A549 (cell line): ENCODE data around the gene PSAPL1. TPM values are rescaled to one million over a fixed set of nuclear protein-coding genes. Genes with fewer than 3 reads are reported as not detected.
A peak's percentile ranks its signal among the peaks of the same experiment; 100 is the strongest.

Source experiments
- ATAC-seq, 2 experiments: fragments of 200-7000 bp in 1 of 2; fragments of >200 bp in 1 of 2; cut with Nextera tagmentation in 1 of 2; cut with Tn5 transposase in 1 of 2; 3 replicates each; pipeline versions ENCODE4 v1.8.0 to v1.9.1; 2018 to 2020; ENCODE audit warnings: mild to moderate bottlenecking in 1 of 2, moderate library complexity in 1 of 2
- CTCF ChIA-PET: fragments of 300-600 bp; sonication (Branson Sonifier 250); formaldehyde crosslinking; extraction: SDS; loops from one replicate; lab custom pipeline; 2021; ENCODE audit warnings: antibody characterized with exemption, inconsistent platforms; lab: Yijun Ruan, JAX
- POLR2A ChIA-PET: fragments of 350-600 bp; formaldehyde crosslinking; extraction: SDS; loops from one replicate; lab custom pipeline; 2021; ENCODE audit warnings: antibody characterized with exemption, inconsistent platforms; lab: Yijun Ruan, JAX
- DNase-seq, 2 experiments: peaks; one replicate each; pipeline versions ENCODE4 v3.0.0 to v3.0.0-alpha.2; 2011 to 2016; ENCODE audit warnings: low read depth in 1 of 2, low spot score in 1 of 2
- FAIRE-seq: peaks from 2 replicates; lab custom pipeline; 2011; peaks lifted over from hg19 to GRCh38; lab: Jason Lieb, UNC
- H3K27ac ChIP-seq, 2 experiments: fragments of >200 bp; sonication (Bioruptor Twin); formaldehyde crosslinking; 3 replicates each; pipeline ENCODE4 v1.5.1; 2016 to 2017
- H3K4me1 ChIP-seq: fragments of >200 bp; sonication (Bioruptor Twin); formaldehyde crosslinking; 3 replicates; pipeline ENCODE4 v1.6.1; 2016
- H3K4me2 ChIP-seq: fragments of >200 bp; sonication (Bioruptor Twin); formaldehyde crosslinking; 3 replicates; pipeline ENCODE4 v1.6.1; 2016
- H3K4me3 ChIP-seq: fragments of >200 bp; sonication (Bioruptor Twin); formaldehyde crosslinking; 3 replicates; pipeline ENCODE4 v1.5.1; 2016
- H3K9me3 ChIP-seq: fragments of >200 bp; sonication (Bioruptor Twin); formaldehyde crosslinking; 3 replicates; pipeline ENCODE4 v1.6.1; 2016
- CHD2 ChIP-seq: fragments of 150-350 bp; IDR thresholded peaks from 2 replicates; pipeline ENCODE4 v1.6.1; 2014; ENCODE audit warnings: low read length; ENCODE audit not compliant: partially characterized antibody
- CHD4 ChIP-seq: fragments of 200-600 bp; sonication (generic); IDR thresholded peaks from 2 replicates; pipeline ENCODE4 v1.6.1; 2016; ENCODE audit warnings: antibody characterized with exemption, mild to moderate bottlenecking, borderline replicate concordance
- E2F6 ChIP-seq: IDR thresholded peaks from 2 replicates; pipeline ENCODE4 v1.6.1; 2012; ENCODE audit warnings: low read depth, borderline replicate concordance
- EHF ChIP-seq: fragments of 250-450 bp; sonication (Bioruptor Pico); IDR thresholded peaks from 2 replicates; pipeline ENCODE4 v1.5.0; 2020; ENCODE audit warnings: mild to moderate bottlenecking
- ESRRA ChIP-seq: fragments of 150-350 bp; IDR thresholded peaks from 2 replicates; pipeline ENCODE4 v1.6.1; 2014; ENCODE audit warnings: mild to moderate bottlenecking, low read length, borderline replicate concordance
- FOSB ChIP-seq: fragments of 250-450 bp; sonication (Bioruptor Pico); IDR thresholded peaks from 2 replicates; pipeline ENCODE4 v1.5.0; 2020; ENCODE audit warnings: mild to moderate bottlenecking, moderate library complexity
- FOXS1 ChIP-seq: fragments of 250-450 bp; sonication (Bioruptor Pico); IDR thresholded peaks from 2 replicates; pipeline ENCODE4 v1.5.0; 2020; ENCODE audit warnings: mild to moderate bottlenecking, moderate library complexity
- GATA3 ChIP-seq: IDR thresholded peaks from 2 replicates; pipeline ENCODE4 v1.6.1; 2012; ENCODE audit warnings: borderline replicate concordance
- HEYL ChIP-seq: fragments of 250-450 bp; sonication (Bioruptor Pico); IDR thresholded peaks from 2 replicates; pipeline ENCODE4 v1.8.0; 2021; ENCODE audit warnings: mild to moderate bottlenecking, moderate library complexity
- HMGXB4 ChIP-seq: fragments of 250-450 bp; sonication (Bioruptor Pico); IDR thresholded peaks from 2 replicates; pipeline ENCODE4 v1.5.0; 2021; ENCODE audit warnings: mild to moderate bottlenecking, moderate library complexity, borderline replicate concordance
- JUN ChIP-seq, 2 experiments: fragments of >200 bp; sonication (Bioruptor Twin); formaldehyde crosslinking; IDR thresholded peaks; 2 replicates in 1 of 2; 3 replicates in 1 of 2; pipeline ENCODE4 v1.6.1; 2016 to 2017
- KDM5A ChIP-seq: fragments of 200-600 bp; sonication (generic); IDR thresholded peaks from 2 replicates; pipeline ENCODE4 v1.6.1; 2016; ENCODE audit warnings: antibody characterized with exemption, mild to moderate bottlenecking
- MYC ChIP-seq: IDR thresholded peaks from 2 replicates; pipeline ENCODE4 v1.6.1; 2012; ENCODE audit warnings: mild to moderate bottlenecking, inconsistent platforms, low read length, improper control_type of control experiment, borderline replicate concordance
- RAD21 ChIP-seq, 2 experiments: fragments of >200 bp in 1 of 2; sonication (Bioruptor Twin) in 1 of 2; formaldehyde crosslinking in 1 of 2; IDR thresholded peaks in 1 of 2; conservative IDR thresholded peaks in 1 of 2; 2 replicates in 1 of 2; 3 replicates in 1 of 2; pipeline ENCODE4 v1.6.1; 2012 to 2018; ENCODE audit warnings: inconsistent platforms in 1 of 2
- RNF2 ChIP-seq: fragments of 200-600 bp; sonication (generic); IDR thresholded peaks from 2 replicates; pipeline ENCODE4 v1.6.1; 2016; ENCODE audit warnings: low read depth, mild to moderate bottlenecking, antibody characterized with exemption, moderate library complexity, borderline replicate concordance
- SMC3 ChIP-seq: fragments of >200 bp; sonication (Bioruptor Twin); formaldehyde crosslinking; IDR thresholded peaks from 3 replicates; pipeline ENCODE4 v1.6.1; 2018; ENCODE audit warnings: inconsistent platforms
- SREBF2 ChIP-seq: fragments of 450-650 bp; IDR thresholded peaks from 2 replicates; pipeline ENCODE4 v1.6.1; 2014; ENCODE audit warnings: mild to moderate bottlenecking, moderate library complexity
- TFCP2L1 ChIP-seq: fragments of 250-450 bp; sonication (Bioruptor Pico); IDR thresholded peaks from 2 replicates; pipeline ENCODE4 v1.5.0; 2021; ENCODE audit warnings: mild to moderate bottlenecking
- USF2 ChIP-seq: fragments of 450-650 bp; IDR thresholded peaks from 2 replicates; pipeline ENCODE4 v1.6.1; 2014; ENCODE audit warnings: antibody characterized with exemption
- ZC3H11A ChIP-seq: fragments of 450-650 bp; IDR thresholded peaks from 2 replicates; pipeline ENCODE4 v1.6.1; 2014; ENCODE audit warnings: antibody characterized with exemption, mild to moderate bottlenecking
- ZFP36 ChIP-seq: fragments of 450-650 bp; IDR thresholded peaks from 2 replicates; pipeline ENCODE4 v1.6.1; 2014; ENCODE audit warnings: borderline replicate concordance; ENCODE audit not compliant: partially characterized antibody
- ZNF302 ChIP-seq: fragments of 250-450 bp; sonication (Bioruptor Pico); IDR thresholded peaks from 2 replicates; pipeline ENCODE4 v1.9.0; 2021; ENCODE audit warnings: inconsistent platforms, mild to moderate bottlenecking, moderate library complexity
- WGBS: methylation state at CpG from one replicate; pipeline ENCODE4 v1.1.6; 2017; ENCODE audit errors: missing lambda C conversion rate; 5-methylcytosine and 5-hydroxymethylcytosine counted together
- polyA plus RNA-seq, 4 experiments: library from polyadenylated mRNA; depleted of rRNA in 3 of 4; stranded (reverse); fragments of >200 nt; fragmentation: RNase III in 1 of 4; extraction: RNeasy Plus Mini Kit Qiagen cat#74134 plus additional on column Dnase treatment in 1 of 4; gene quantifications; 2 replicates in 3 of 4; 3 replicates in 1 of 4; pipeline ENCODE4 v1.2.3, GENCODE V29; 2011 to 2017
- TF ChIP-seq, protein P1 (sequence below): IDR thresholded peaks from 2 replicates; pipeline ENCODE4 v1.6.1; 2012
- TF ChIP-seq, protein P2 (sequence below): fragments of 150-350 bp; IDR thresholded peaks from 2 replicates; pipeline ENCODE4 v1.6.1; 2014; ENCODE audit warnings: low read depth, mild to moderate bottlenecking, low read length

The PSAPL1 gene
- polyA plus RNA-seq, 2 of the 4 experiments (the other 2 are of a cell fraction), result 0.04 to 0.05 TPM

DNA sequence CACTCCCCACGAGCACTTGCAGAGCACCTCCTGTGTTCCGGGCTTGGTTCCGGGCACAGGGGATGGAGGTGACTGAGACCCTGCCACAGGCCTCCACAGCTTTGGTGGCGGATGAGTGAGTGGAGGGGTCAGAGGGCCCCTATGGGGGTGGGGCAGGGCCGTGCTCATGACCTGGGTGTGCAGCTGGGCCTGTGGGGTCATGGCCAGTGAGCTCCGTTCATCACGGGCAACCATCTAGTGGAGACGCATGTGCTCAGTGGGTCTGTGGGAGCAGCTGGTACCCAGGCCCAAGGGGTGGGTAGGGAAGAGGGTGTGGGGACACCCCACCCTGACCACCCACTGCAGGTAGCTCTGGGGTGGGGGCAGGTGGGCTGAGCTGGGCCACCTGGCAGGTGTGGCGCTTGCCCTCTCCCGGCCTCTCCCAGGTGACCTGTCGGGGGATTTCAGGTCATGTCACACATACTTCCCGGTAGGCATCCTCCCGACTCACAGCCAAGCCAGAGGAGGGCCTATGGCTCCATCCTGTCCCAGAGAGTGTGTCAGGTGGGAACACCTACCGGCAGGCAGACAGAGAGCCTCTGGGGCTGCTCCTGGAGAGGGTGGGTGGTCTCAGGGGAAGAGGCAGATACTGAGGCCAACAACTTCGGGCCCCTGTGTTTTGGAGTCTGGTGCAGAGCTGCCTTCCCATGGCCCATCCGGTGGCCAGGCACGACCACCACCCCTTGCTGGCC lies 3.6 kb downstream of the PSAPL1 start:
- no peak overlapping the region for H3K4me3 ChIP-seq
- TF ChIP-seq CHD2 (no peak), JUN (IDR thresholded peaks at IDR 0.05) (no peak)
- TF ChIP-seq, protein P1, sequence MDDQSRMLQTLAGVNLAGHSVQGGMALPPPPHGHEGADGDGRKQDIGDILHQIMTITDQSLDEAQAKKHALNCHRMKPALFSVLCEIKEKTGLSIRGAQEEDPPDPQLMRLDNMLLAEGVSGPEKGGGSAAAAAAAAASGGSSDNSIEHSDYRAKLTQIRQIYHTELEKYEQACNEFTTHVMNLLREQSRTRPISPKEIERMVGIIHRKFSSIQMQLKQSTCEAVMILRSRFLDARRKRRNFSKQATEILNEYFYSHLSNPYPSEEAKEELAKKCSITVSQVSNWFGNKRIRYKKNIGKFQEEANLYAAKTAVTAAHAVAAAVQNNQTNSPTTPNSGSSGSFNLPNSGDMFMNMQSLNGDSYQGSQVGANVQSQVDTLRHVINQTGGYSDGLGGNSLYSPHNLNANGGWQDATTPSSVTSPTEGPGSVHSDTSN, result no peak
- TF ChIP-seq, all 56 proteins: peak for 0
- 94% methylated on average over 3 of the region's 17 CpGs for WGBS
- H3K27ac ChIP-seq, result peak overlapping the region; percentile 48 to 63; a peak in 4 of 6 replicates
- CTCF ChIA-PET, result interaction anchor here (1.1 kb wide), 1 partner anchor 37 kb away, joined by 3 read pairs; no protein-coding TSS in a partner anchor
- FAIRE-seq, result no peak
- no peak for ATAC-seq
- H3K4me1 ChIP-seq, result peaks cover 32% of the 10 kb centered on the region
- no peak for DNase-seq
- no peak overlapping the region; the same call in 2 of the 3 replicates for H3K4me2 ChIP-seq
- POLR2A ChIA-PET, result no interaction called here
- H3K9me3 ChIP-seq, result no peaks in the 10 kb centered on the region

- CTCF ChIA-PET, result interaction anchor here (0.6 kb wide), 1 partner anchor 32 kb away, joined by 4 read pairs; no protein-coding TSS in a partner anchor
- H3K4me3 ChIP-seq, result no peak overlapping the region
- H3K27ac ChIP-seq, result peak overlapping the region; percentile 48 to 63; a peak in 4 of 6 replicates
- H3K4me2 ChIP-seq, result peak overlapping the region; percentile 56
- 39% methylated on average over 9 of the region's 16 CpGs for WGBS
- H3K4me1 ChIP-seq, result peaks cover 32% of the 10 kb centered on the region
- peak in 1 of 2 experiments; percentile 44 for DNase-seq
- H3K9me3 ChIP-seq, result no peaks in the 10 kb centered on the region
- no peak for FAIRE-seq
- POLR2A ChIA-PET, result no interaction called here
- TF ChIP-seq CHD4, result no peak
- TF ChIP-seq HMGXB4 (CRISPR knock-in tag), result no peak
- TF ChIP-seq FOSB, result no peak
- TF ChIP-seq HEYL (CRISPR knock-in tag), result no peak
- no peak for TF ChIP-seq SREBF2
- TF ChIP-seq, protein P1, result no peak
- no peak for TF ChIP-seq RNF2
- ATAC-seq, result peak; percentile 31 to 60; a peak in 4 of 6 replicates
Measured at GRCh38 chr4:7430368-7430964, 4.3 kb downstream of the PSAPL1 start.

DNA sequence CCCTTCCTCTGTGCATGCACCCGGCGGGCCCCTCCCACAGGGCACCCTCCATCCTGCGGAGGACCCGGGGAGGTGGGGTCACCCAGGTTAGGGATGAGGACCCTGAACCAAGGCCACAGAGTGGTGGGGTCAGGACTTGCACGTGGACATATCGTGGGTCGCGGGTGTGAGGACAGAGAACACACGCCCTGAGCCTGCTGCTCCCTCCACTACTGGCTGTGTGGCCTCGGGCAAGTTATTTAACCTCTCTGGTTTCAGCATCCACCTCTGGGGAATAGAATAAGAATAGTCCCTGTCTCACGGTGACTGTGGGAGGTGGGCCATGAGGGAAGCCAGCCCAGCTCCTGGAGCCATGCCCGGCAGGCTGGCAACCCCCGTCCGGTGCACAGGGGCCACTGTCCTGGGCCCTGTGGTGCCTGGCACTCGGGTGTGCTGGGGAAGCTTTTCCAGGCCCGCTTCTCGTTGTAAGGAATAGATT lies 5.1 kb downstream of the PSAPL1 start:
- ChIA-PET CTCF (interaction anchor here (0.6 kb wide), 1 partner anchor 32 kb away, joined by 4 read pairs; no protein-coding TSS in a partner anchor), POLR2A (no interaction called here)
- no peak for ATAC-seq
- H3K4me3 ChIP-seq, result no peak overlapping the region
- peaks cover 26% of the 10 kb centered on the region for H3K4me1 ChIP-seq
- peak overlapping the region; percentile 56 for H3K4me2 ChIP-seq
- 83% methylated on average over 9 of the region's 17 CpGs for WGBS
- no peak for FAIRE-seq
- H3K27ac ChIP-seq, result peak overlapping the region; percentile 53 to 63; a peak in 3 of 6 replicates
- DNase-seq, result no peak
- H3K9me3 ChIP-seq, result no peaks in the 10 kb centered on the region
- TF ChIP-seq E2F6 (no peak), CHD2 (no peak), ZFP36 (no peak), KDM5A (no peak), ZNF302 (CRISPR knock-in tag) (no peak), TFCP2L1 (CRISPR knock-in tag) (no peak), ESRRA (no peak), GATA3 (no peak), ZC3H11A (no peak), USF2 (no peak), HEYL (CRISPR knock-in tag) (no peak), EHF (no peak), MYC (no peak), FOXS1 (CRISPR knock-in tag) (no peak), RAD21 (conservative IDR thresholded peaks at IDR 0.05 in 1 of 2, IDR thresholded peaks at IDR 0.05 in 1 of 2) (no peak), SMC3 (no peak)
- TF ChIP-seq, protein P2, sequence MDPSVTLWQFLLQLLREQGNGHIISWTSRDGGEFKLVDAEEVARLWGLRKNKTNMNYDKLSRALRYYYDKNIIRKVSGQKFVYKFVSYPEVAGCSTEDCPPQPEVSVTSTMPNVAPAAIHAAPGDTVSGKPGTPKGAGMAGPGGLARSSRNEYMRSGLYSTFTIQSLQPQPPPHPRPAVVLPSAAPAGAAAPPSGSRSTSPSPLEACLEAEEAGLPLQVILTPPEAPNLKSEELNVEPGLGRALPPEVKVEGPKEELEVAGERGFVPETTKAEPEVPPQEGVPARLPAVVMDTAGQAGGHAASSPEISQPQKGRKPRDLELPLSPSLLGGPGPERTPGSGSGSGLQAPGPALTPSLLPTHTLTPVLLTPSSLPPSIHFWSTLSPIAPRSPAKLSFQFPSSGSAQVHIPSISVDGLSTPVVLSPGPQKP, result no peak
